Measurements from ENCODE around the gene C5orf47.

C5orf47 gene

GRCh38 chr5:174044466-174045254 lies 55.7 kb downstream of the C5orf47 start:
- no peak for DNase-seq (ENCODE audit: low read depth)

- DNase-seq (ENCODE audit: low read depth) = no peak
Measured at GRCh38 chr5:174045470-174046025, 56.6 kb downstream of the C5orf47 start, which contains the start of gene NSG2. Gene NSG2 (plus strand): TSS chr5:174045706. CDS start chr5:174046756, 1,050 bp downstream.

- DNase-seq (ENCODE audit: low read depth) = no peak
Measured at GRCh38 chr5:174046558-174046957, 57.6 kb downstream of the C5orf47 start.

GRCh38 chr5:174047472-174048099 lies 58.6 kb downstream of the C5orf47 start:
- no peak for DNase-seq (ENCODE audit: low read depth)

GRCh38 chr5:174052636-174053035 lies 63.7 kb downstream of the C5orf47 start:
- DNase-seq (ENCODE audit: low read depth) = no peak

GRCh38 chr5:174053905-174054304 lies 64.9 kb downstream of the C5orf47 start:
- DNase-seq (ENCODE audit: low read depth) = no peak
